ENCODE measurements around the gene GIGYF1. TPM values are rescaled to one million over a fixed set of nuclear protein-coding genes. Genes with fewer than 3 reads are reported as not detected.

Gene GIGYF1
- total and polyA plus RNA-seq, 2 donors from 2014 or later: 11.6 to 51.3 TPM

DNA sequence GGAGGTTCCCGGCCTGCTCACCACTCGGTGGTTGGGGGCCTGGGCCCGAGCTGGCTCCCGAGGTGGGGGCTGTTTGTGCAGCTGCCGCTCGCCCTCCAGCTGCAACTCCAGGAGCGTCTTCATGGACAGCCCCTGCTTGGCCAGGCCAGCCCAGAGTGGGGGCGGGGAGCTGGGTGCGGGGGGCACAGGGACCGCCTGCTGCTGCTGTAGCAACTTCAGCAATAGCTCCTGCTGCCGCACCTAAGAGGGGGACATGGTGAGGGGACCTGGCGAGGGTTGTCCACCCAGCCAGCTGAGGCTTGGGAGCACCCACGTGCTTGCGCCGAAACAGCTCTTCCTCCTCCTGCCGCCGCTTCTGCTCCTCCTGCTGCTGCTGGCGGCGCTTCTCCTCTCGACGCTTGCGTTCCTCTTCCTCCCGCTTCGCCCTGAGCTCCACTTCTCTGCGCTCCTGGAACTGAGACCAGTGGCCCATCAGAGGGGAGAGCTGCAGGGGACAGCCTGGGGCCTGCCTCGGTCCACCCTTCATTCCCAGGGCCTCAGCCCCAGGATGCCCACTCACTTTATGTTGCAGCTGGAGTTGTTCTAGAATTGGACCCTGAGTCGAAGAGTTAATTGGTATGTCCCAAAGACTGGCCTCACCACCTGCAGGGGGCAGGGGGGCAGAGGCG lies 10.9 kb downstream of the GIGYF1 start:
- no peaks in the 10 kb centered on the region for H3K4me1 ChIP-seq (ENCODE audit: control insufficient read depth in 2 of 3, insufficient read depth in 2 of 3, low read depth in 1 of 3, low read length in 3 of 3)
- H3K9ac ChIP-seq (ENCODE audit: low read length in 3 of 3): no peak overlapping the region
- DNase-seq (peak in 2 of 5 donors; percentile 41 to 78), FAIRE-seq (no peak)
- no peak overlapping the region for H3K4me3 ChIP-seq (ENCODE audit: low read length in 3 of 3)
- no peaks in the 10 kb centered on the region for H3K27me3 ChIP-seq (ENCODE audit: control insufficient read depth, insufficient read depth, low read length)
- H3K27ac ChIP-seq (ENCODE audit: low read depth in 2 of 2, low read length in 2 of 2): no peak overlapping the region
- intact Hi-C loops (cut with DNase I): loop anchor here (10.0 kb wide), 2 partner anchors 108 to 218 kb away; partner anchors contain the start of genes SAP25 and SPACDR
- TF ChIP-seq, protein P1, sequence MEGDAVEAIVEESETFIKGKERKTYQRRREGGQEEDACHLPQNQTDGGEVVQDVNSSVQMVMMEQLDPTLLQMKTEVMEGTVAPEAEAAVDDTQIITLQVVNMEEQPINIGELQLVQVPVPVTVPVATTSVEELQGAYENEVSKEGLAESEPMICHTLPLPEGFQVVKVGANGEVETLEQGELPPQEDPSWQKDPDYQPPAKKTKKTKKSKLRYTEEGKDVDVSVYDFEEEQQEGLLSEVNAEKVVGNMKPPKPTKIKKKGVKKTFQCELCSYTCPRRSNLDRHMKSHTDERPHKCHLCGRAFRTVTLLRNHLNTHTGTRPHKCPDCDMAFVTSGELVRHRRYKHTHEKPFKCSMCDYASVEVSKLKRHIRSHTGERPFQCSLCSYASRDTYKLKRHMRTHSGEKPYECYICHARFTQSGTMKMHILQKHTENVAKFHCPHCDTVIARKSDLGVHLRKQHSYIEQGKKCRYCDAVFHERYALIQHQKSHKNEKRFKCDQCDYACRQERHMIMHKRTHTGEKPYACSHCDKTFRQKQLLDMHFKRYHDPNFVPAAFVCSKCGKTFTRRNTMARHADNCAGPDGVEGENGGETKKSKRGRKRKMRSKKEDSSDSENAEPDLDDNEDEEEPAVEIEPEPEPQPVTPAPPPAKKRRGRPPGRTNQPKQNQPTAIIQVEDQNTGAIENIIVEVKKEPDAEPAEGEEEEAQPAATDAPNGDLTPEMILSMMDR (IDR thresholded peaks at IDR 0.05; ENCODE audit: borderline replicate concordance, extremely low read depth, insufficient read depth): no peak
- H3K36me3 ChIP-seq (ENCODE audit: control insufficient read depth in 2 of 3, insufficient read depth in 3 of 3, low read length in 3 of 3): peaks cover 2 to 26% (median 16%) of the 10 kb centered on the region in 3 donors
- H3K9me3 ChIP-seq (ENCODE audit: control insufficient read depth in 2 of 3, insufficient read depth in 1 of 3, low read length in 3 of 3): no peaks in the 10 kb centered on the region

DNA sequence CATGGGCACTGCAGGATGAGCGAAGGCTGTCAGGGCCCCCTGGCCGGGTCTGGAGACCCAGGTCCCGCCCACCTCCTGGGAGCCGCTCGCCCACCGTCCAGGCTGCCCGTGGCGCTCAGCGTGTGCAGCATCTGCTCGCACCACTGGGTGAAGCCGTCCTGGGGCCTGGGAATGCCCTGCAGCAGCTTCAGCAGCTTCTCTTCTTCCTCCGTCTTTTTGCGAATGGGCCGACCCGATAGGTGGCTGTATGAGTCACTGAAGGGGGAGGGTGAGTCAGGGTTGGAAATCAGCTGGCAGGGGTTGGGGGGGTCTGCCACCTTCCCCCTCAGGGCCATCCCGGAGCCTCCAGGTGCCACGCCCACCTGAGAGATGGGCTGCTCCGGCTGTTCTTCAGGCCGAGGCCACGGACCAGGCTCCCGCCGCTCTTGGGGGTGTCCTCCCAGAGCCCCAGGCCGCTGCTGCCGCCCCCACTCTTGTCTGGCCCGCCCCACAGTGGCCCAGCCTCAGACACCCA lies 11.8 kb downstream of the GIGYF1 start:
- Histone ChIP-seq H3K9ac (ENCODE audit: low read length in 3 of 3) (no peak overlapping the region), H3K27ac (ENCODE audit: low read depth in 2 of 2, low read length in 2 of 2) (no peak overlapping the region), H3K4me1 (ENCODE audit: control insufficient read depth in 2 of 3, insufficient read depth in 2 of 3, low read depth in 1 of 3, low read length in 3 of 3) (no peaks in the 10 kb centered on the region), H3K9me3 (ENCODE audit: control insufficient read depth in 2 of 3, insufficient read depth in 1 of 3, low read length in 3 of 3) (no peaks in the 10 kb centered on the region), H3K27me3 (ENCODE audit: control insufficient read depth, insufficient read depth, low read length) (no peaks in the 10 kb centered on the region), H3K36me3 (ENCODE audit: control insufficient read depth in 2 of 3, insufficient read depth in 3 of 3, low read length in 3 of 3) (peaks cover 2 to 35% (median 21%) of the 10 kb centered on the region in 3 donors), H3K4me3 (ENCODE audit: low read length in 3 of 3) (no peak overlapping the region)
- intact Hi-C loops (cut with DNase I): loop anchor here (10.0 kb wide), 2 partner anchors 107 to 217 kb away; partner anchors contain the start of genes SAP25 and SPACDR
- TF ChIP-seq, protein P1 (IDR thresholded peaks at IDR 0.05; ENCODE audit: borderline replicate concordance, extremely low read depth, insufficient read depth): no peak
- peak in 2 of 5 donors; percentile 57 to 77 for DNase-seq
- no peak for FAIRE-seq

DNA sequence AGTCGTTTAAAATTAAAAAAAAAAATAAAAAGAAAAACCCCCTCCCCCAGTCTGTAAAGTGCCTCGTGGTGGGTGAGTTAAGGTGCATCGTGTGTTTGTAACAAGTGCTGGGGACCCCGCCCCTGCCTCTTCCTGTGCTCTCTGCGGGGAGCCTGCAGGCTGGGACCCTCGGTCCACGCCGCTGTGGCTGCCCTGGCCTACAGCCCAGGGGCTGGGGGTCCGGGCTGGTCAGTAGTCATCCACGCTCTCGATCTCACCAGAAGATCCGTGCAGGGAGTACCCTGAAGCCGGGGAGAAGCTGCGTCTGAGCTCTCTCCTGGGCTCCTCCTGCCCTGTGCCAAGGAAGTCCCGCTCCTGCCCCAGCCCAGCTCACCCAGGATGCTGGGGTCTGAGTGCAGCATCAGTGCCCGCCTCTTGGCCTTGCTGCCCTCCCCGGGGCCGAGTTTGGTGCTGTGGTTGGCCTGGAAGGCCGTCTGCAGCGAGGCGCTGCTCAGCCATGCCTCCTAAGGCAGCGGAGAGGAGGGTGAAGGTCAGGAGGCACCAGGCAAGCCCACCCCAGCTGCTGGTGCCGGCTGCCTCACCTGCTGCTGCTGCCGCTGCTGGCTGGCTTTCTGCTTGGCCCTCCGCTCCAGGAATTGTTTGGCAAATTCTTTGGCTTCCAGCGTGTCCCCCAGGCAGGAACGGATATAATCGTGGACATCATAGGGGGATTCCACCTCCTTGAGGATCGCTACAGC lies 12.4 kb downstream of the GIGYF1 start:
- Histone ChIP-seq H3K9ac (ENCODE audit: low read length in 3 of 3) (no peak overlapping the region), H3K9me3 (ENCODE audit: control insufficient read depth in 2 of 3, insufficient read depth in 1 of 3, low read length in 3 of 3) (no peaks in the 10 kb centered on the region), H3K4me3 (ENCODE audit: low read length in 3 of 3) (no peak overlapping the region), H3K36me3 (ENCODE audit: control insufficient read depth in 2 of 3, insufficient read depth in 3 of 3, low read length in 3 of 3) (peaks cover 2 to 41% (median 26%) of the 10 kb centered on the region in 3 donors), H3K27me3 (ENCODE audit: control insufficient read depth, insufficient read depth, low read length) (no peaks in the 10 kb centered on the region), H3K4me1 (ENCODE audit: control insufficient read depth in 2 of 3, insufficient read depth in 2 of 3, low read depth in 1 of 3, low read length in 3 of 3) (no peaks in the 10 kb centered on the region), H3K27ac (ENCODE audit: low read depth in 2 of 2, low read length in 2 of 2) (no peak overlapping the region)
- intact Hi-C loops (cut with DNase I): loop anchor here (10.0 kb wide), 2 partner anchors 107 to 217 kb away; partner anchors contain the start of genes SAP25 and SPACDR
- TF ChIP-seq, protein P1 (IDR thresholded peaks at IDR 0.05; ENCODE audit: borderline replicate concordance, extremely low read depth, insufficient read depth): no peak
- FAIRE-seq: no peak
- peak in 2 of 5 donors; percentile 41 to 71 for DNase-seq
